Activated CD4-positive, alpha-beta T cell treated with anti-CD3 and anti-CD28 coated beads, Interleukin-2, amount 10 ng/mL, durations not matched to agents 24 days and 14 days (primary cell): ENCODE results near the gene MIEF2. TPM values are rescaled to one million over a fixed set of nuclear protein-coding genes. Genes with fewer than 3 reads are reported as not detected.

Experiments
- DNase-seq: peaks from one replicate; pipeline ENCODE4 v3.0.0; 2022
- H3K27ac Mint-ChIP-seq: one replicate; pipeline ENCODE4 v1.8.0; 2022; ENCODE audit warnings: mild to moderate bottlenecking, mixed read lengths
- H3K27me3 Mint-ChIP-seq: one replicate; pipeline ENCODE4 v1.8.0; 2022; ENCODE audit warnings: mixed read lengths
- H3K36me3 Mint-ChIP-seq: one replicate; pipeline ENCODE4 v1.8.0; 2022; ENCODE audit warnings: low read depth, mild to moderate bottlenecking, mixed read lengths
- H3K4me1 Mint-ChIP-seq: one replicate; pipeline ENCODE4 v1.8.0; 2021; ENCODE audit warnings: mixed read lengths
- H3K4me3 Mint-ChIP-seq: one replicate; pipeline ENCODE4 v1.8.0; 2022; ENCODE audit warnings: mild to moderate bottlenecking, moderate library complexity, mixed read lengths
- H3K9me3 Mint-ChIP-seq: one replicate; pipeline ENCODE4 v1.8.0; 2021; ENCODE audit warnings: mixed read lengths
- intact Hi-C: fragments of 100-400 bp; cut with micrococcal nuclease; formaldehyde crosslinking; loops from one replicate; pipeline ENCODE4 v1.15.1; 2023
- total RNA-seq: library from RNA; stranded (reverse); gene quantifications from 2 replicates; pipeline ENCODE4 v1.2.3, GENCODE V29; 2022

MIEF2 gene
- total RNA-seq, 1 donor from 2014 or later: 4.3 TPM

DNA sequence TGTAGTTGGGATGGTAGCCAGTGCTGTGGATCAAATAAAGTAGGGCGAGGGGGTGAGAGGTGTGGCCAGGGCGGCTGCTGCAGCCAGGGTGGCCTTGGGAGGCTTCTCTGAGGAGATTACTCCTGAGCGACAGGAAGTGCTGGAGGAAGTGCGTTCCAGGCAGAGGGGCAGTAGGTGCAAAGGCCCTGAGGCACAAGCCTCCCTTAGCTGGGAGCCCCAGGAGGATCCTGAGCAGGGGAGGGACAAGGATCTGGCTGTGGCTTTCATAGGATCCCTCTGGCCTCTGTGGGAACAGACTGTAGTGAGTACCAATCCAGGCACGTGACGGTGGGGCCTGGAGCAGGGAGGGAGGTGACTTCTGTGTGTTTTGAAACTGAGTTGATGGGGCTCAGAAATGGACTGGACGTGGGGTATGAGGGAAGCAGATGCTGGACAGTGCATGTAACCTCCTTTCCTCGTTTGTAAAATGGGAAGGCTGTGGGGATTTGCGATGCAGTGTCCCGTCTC lies 32.2 kb upstream of the MIEF2 start:
- Mint-ChIP-seq H3K36me3 (peaks cover 3% of the 10 kb centered on the region), H3K27ac (no peak overlapping the region), H3K4me1 (peaks cover 19% of the 10 kb centered on the region), H3K27me3 (peaks cover 2% of the 10 kb centered on the region), H3K4me3 (no peak overlapping the region), H3K9me3 (no peaks in the 10 kb centered on the region)
- no peak for DNase-seq
- intact Hi-C loops: loop anchor here (5.0 kb wide), 1 partner anchor 86 kb away; no protein-coding TSS in a partner anchor

DNA sequence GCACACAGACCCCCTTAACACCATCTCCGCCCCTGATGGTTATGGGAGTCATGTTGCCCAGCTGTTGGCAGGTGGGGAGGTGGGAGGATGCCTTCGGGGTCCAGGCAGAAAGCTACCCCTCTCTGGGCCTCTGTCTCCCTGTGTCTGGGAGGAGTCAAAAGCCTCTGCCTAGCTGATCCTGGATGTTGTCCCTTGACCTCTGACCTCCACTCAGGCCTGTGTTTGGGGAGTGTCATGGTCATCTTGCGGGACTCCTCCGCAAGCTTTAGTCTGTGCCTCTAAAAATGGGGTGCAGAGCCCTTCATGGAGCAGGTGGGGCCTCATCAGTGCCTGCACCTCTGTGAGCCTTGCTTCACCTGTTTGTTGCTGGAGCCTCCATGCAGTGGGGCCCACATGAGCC lies 31.2 kb upstream of the MIEF2 start:
- Mint-ChIP-seq H3K9me3 (no peaks in the 10 kb centered on the region), H3K4me3 (no peak overlapping the region), H3K4me1 (peaks cover 19% of the 10 kb centered on the region), H3K27me3 (peaks cover 2% of the 10 kb centered on the region), H3K36me3 (peaks cover 3% of the 10 kb centered on the region), H3K27ac (no peak overlapping the region)
- no peak for DNase-seq
- intact Hi-C loops: loop anchor here (5.0 kb wide), 1 partner anchor 87 kb away; no protein-coding TSS in a partner anchor

DNA sequence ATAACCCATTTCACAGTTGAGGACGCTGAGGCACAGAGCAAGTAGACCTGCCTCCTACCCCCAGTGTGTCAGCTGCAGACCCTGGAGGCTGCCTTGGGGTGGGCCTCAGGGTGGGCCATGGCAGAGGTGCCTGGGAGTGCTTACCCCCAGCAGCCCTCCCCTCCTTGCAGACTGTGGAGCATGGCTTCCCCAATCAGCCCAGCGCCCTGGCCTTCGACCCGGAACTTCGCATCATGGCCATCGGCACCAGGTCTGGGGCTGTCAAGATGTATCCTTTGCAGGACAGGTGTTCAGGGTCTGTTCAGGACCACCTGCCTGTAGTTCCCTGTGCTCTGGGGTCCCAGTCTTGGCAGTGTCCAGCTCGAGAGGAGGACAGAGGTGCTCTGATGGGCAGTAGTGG lies 30.7 kb upstream of the MIEF2 start:
- no peak for DNase-seq
- Mint-ChIP-seq H3K4me3 (no peak overlapping the region), H3K4me1 (peaks cover 19% of the 10 kb centered on the region), H3K27me3 (peaks cover 2% of the 10 kb centered on the region), H3K27ac (no peak overlapping the region), H3K36me3 (peaks cover 3% of the 10 kb centered on the region), H3K9me3 (no peaks in the 10 kb centered on the region)
- intact Hi-C loops: loop anchor here (5.0 kb wide), 1 partner anchor 87 kb away; no protein-coding TSS in a partner anchor

- Mint-ChIP-seq H3K9me3 (no peaks in the 10 kb centered on the region), H3K4me1 (peaks cover 17% of the 10 kb centered on the region), H3K36me3 (peaks cover 3% of the 10 kb centered on the region), H3K27ac (no peak overlapping the region), H3K4me3 (no peak overlapping the region), H3K27me3 (peaks cover 2% of the 10 kb centered on the region)
- intact Hi-C loops: no loop called here
- DNase-seq: no peak
These were observed 29.9 kb upstream of the MIEF2 start for GRCh38 chr17:18230288-18231141.

DNA sequence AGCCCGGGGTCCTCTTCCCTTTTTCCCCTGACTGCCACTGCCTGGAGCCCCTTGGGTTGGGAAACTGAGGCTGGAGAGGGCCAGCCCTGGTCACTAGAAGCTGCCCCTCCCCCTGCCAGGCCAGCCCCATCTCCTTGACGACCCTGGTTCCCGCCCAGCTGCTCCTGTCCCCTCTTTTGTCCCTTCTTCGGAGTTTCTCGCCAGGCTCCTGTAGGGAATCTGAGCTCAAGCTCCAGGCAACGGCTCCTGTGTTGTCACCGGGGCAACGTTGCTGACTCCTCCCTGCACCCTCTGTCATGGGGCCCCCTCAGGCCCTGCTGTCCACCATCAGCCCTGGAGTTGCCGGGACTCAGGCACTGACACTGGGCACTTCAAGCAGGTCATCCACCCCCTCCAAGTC lies 29.3 kb upstream of the MIEF2 start:
- Mint-ChIP-seq H3K27me3 (no peaks in the 10 kb centered on the region), H3K4me3 (no peak overlapping the region), H3K36me3 (no peaks in the 10 kb centered on the region), H3K4me1 (peaks cover 20% of the 10 kb centered on the region), H3K27ac (no peak overlapping the region), H3K9me3 (no peaks in the 10 kb centered on the region)
- DNase-seq: no peak
- intact Hi-C loops: no loop called here

DNA sequence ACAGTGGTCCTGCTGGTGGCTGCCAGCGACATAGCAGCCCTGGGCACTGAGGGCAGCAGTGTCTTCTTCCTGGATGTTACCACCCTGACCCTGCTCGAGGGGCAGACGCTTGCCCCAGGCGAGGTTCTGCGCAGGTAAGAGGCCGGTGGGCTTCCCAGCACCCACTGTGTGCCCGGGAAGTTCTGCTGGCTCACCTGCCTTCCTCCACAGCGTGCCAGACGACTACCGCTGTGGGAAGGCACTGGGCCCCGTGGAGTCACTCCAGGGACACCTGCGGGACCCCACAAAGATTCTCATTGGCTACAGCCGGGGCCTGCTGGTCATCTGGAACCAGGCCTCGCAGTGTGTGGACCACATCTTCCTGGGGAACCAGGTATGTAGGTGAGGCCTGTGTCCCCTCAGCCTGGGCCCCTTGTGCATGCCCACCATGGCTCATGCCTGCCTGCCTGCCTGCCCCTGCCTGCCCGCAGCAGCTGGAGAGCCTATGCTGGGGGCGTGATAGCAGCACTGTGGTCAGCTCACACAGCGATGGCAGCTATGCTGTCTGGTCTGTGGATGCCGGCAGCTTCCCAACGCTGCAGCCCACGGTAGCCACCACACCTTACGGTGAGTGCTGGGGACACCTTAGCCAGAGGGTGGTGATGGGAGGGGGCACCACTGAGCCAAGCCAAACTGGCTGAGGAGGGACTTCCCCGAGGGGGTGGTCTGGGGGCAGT lies 26.5 kb upstream of the MIEF2 start:
- Mint-ChIP-seq H3K27me3 (no peaks in the 10 kb centered on the region), H3K27ac (no peak overlapping the region), H3K36me3 (no peaks in the 10 kb centered on the region), H3K9me3 (no peaks in the 10 kb centered on the region), H3K4me1 (peaks cover 6% of the 10 kb centered on the region), H3K4me3 (no peak overlapping the region)
- intact Hi-C loops: no loop called here
- no peak for DNase-seq

- Mint-ChIP-seq H3K4me1 (peaks cover 6% of the 10 kb centered on the region), H3K27ac (no peak overlapping the region), H3K9me3 (no peaks in the 10 kb centered on the region), H3K27me3 (no peaks in the 10 kb centered on the region), H3K4me3 (no peak overlapping the region), H3K36me3 (peaks cover 2% of the 10 kb centered on the region)
- no peak for DNase-seq
- intact Hi-C loops: no loop called here
These were observed 25.5 kb upstream of the MIEF2 start for GRCh38 chr17:18234853-18235380.

GRCh38 chr17:18235743-18236256 lies 24.7 kb upstream of the MIEF2 start:
- intact Hi-C loops: no loop called here
- H3K9me3 Mint-ChIP-seq: no peaks in the 10 kb centered on the region
- H3K27me3 Mint-ChIP-seq: no peaks in the 10 kb centered on the region
- peaks cover 6% of the 10 kb centered on the region for H3K4me1 Mint-ChIP-seq
- H3K36me3 Mint-ChIP-seq: peaks cover 2% of the 10 kb centered on the region
- H3K27ac Mint-ChIP-seq: peak overlapping the region; percentile 58
- no peak for DNase-seq
- H3K4me3 Mint-ChIP-seq: no peak overlapping the region

DNA sequence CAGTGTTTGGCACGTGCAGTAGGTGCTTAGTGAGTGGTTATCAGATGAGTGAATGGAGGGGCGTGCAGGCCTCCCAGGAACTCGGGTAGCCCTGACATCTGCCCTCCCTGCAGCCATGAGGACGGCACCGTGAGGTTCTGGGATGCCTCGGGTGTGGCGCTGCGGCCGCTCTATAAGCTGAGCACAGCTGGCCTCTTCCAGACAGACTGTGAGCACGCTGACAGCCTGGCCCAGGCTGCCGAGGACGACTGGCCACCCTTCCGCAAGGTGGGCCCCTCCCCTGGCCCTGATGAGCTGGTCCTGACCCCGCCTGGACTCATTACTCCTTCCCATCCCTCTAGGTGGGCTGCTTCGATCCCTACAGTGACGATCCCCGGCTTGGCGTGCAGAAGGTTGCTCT lies 24.0 kb upstream of the MIEF2 start:
- Mint-ChIP-seq H3K9me3 (no peaks in the 10 kb centered on the region), H3K27me3 (no peaks in the 10 kb centered on the region), H3K4me3 (no peak overlapping the region), H3K27ac (no peak overlapping the region), H3K4me1 (peaks cover 6% of the 10 kb centered on the region), H3K36me3 (peaks cover 4% of the 10 kb centered on the region)
- intact Hi-C loops: no loop called here
- DNase-seq: no peak

DNA sequence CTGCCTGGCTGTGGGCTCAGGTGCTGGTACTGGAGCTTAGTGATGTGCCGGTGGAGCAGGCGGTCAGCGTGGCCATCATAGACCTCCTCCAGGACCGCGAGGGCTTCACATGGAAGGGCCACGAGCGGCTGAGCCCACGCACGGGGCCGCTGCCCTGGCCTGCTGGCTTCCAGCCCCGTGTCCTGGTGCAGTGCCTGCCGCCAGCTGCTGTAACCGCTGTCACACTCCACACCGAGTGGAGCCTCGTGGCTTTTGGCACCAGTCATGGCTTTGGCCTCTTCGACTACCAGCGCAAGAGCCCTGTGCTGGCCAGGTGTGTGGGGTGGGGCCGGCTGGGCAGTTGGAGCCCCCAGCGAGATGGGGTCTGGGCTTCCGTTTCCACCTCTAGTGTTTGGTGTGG lies 23.0 kb upstream of the MIEF2 start:
- peaks cover 4% of the 10 kb centered on the region for H3K36me3 Mint-ChIP-seq
- H3K4me1 Mint-ChIP-seq: peaks cover 6% of the 10 kb centered on the region
- no peak for DNase-seq
- H3K9me3 Mint-ChIP-seq: no peaks in the 10 kb centered on the region
- no peak overlapping the region for H3K27ac Mint-ChIP-seq
- intact Hi-C loops: no loop called here
- no peak overlapping the region for H3K4me3 Mint-ChIP-seq
- H3K27me3 Mint-ChIP-seq: no peaks in the 10 kb centered on the region

GRCh38 chr17:18238299-18238698 lies 22.2 kb upstream of the MIEF2 start:
- Mint-ChIP-seq H3K27ac (no peak overlapping the region), H3K4me1 (peaks cover 6% of the 10 kb centered on the region), H3K36me3 (peaks cover 7% of the 10 kb centered on the region), H3K27me3 (no peaks in the 10 kb centered on the region), H3K9me3 (no peaks in the 10 kb centered on the region), H3K4me3 (no peak overlapping the region)
- intact Hi-C loops: no loop called here
- no peak for DNase-seq

GRCh38 chr17:18240449-18240848 lies 20.0 kb upstream of the MIEF2 start:
- peaks cover 6% of the 10 kb centered on the region for H3K4me1 Mint-ChIP-seq
- peaks cover 10% of the 10 kb centered on the region for H3K36me3 Mint-ChIP-seq
- no peak overlapping the region for H3K27ac Mint-ChIP-seq
- no peaks in the 10 kb centered on the region for H3K27me3 Mint-ChIP-seq
- no peak overlapping the region for H3K4me3 Mint-ChIP-seq
- H3K9me3 Mint-ChIP-seq: no peaks in the 10 kb centered on the region
- intact Hi-C loops: no loop called here
- DNase-seq: no peak

- Mint-ChIP-seq H3K9me3 (no peaks in the 10 kb centered on the region), H3K4me3 (no peak overlapping the region), H3K4me1 (no peaks in the 10 kb centered on the region), H3K36me3 (peaks cover 11% of the 10 kb centered on the region), H3K27ac (no peak overlapping the region), H3K27me3 (no peaks in the 10 kb centered on the region)
- no peak for DNase-seq
- intact Hi-C loops: no loop called here
These were observed 19.1 kb upstream of the MIEF2 start for GRCh38 chr17:18241229-18241871.
